HepG2 (cell line): Measurements from ENCODE around the gene PRR12. TPM values are rescaled to one million over a fixed set of nuclear protein-coding genes. Genes with fewer than 3 reads are reported as not detected.
"Not testable (repeated sequence)": the region's sequence is repeated elsewhere in the genome, so short reads cannot be mapped to it uniquely, and the experiment has no call there.

Experiments used
- ATAC-seq: fragments of 200-7000 bp; cut with Tn5 transposase; 3 replicates; pipeline ENCODE4 v1.9.1; 2020; ENCODE audit warnings: mild to moderate bottlenecking, moderate library complexity
- BruUV-seq: library from RNA; stranded (reverse); fragments of 400-500 nt; replicated peaks from 2 replicates; lab custom pipeline; 2021; lab: Mats Ljungman, UMichigan
- CTCF ChIA-PET: fragments of 300-600 bp; formaldehyde crosslinking; extraction: SDS; loops from one replicate; lab custom pipeline; 2021; ENCODE audit warnings: low total read pairs, inconsistent platforms, low intra/inter-chr PET ratio; lab: Yijun Ruan, JAX
- POLR2A ChIA-PET: fragments of 350-600 bp; sonication (Branson Sonifier 250); formaldehyde crosslinking; loops from one replicate; lab custom pipeline; 2020; ENCODE audit warnings: antibody characterized with exemption, inconsistent platforms; lab: Yijun Ruan, JAX
- DNase-seq: peaks from one replicate; pipeline ENCODE4 v3.0.0-alpha.2; 2015; ENCODE audit warnings: low spot score
- FAIRE-seq: peaks from 3 replicates; lab custom pipeline; 2011; peaks lifted over from hg19 to GRCh38; lab: Jason Lieb, UNC
- H2AFZ ChIP-seq: one replicate; pipeline ENCODE4 v1.6.1; 2011; ENCODE audit warnings: low read length, inconsistent platforms
- H3K27ac ChIP-seq: fragments of 300-600 bp; 3 replicates; pipeline ENCODE4 v1.8.0; 2011; ENCODE audit warnings: mixed run types, mild to moderate bottlenecking, mixed read lengths, low read length, inconsistent platforms; ENCODE audit not compliant: insufficient read depth; ENCODE audit errors: extremely low read length
- H3K27me3 ChIP-seq, 2 experiments: fragments of 200-600 bp in 1 of 2; 2 replicates in 1 of 2; 3 replicates in 1 of 2; pipeline versions ENCODE4 v1.6.0 to v1.8.0; 2011; ENCODE audit warnings: low read length in 2 of 2, mild to moderate bottlenecking in 2 of 2, moderate library complexity in 2 of 2, inconsistent platforms in 1 of 2; ENCODE audit not compliant: insufficient read depth in 2 of 2, control insufficient read depth in 1 of 2
- H3K36me3 ChIP-seq, 2 experiments: fragments of 200-600 bp in 1 of 2; replicated peaks in 1 of 2; 2 replicates in 1 of 2; 3 replicates in 1 of 2; pipeline versions ENCODE4 v1.5.1 to v1.8.0; 2011; ENCODE audit warnings: low read length in 2 of 2, inconsistent platforms in 1 of 2; ENCODE audit not compliant: insufficient read depth in 2 of 2, control insufficient read depth in 1 of 2
- H3K4me1 ChIP-seq: 2 replicates; pipeline ENCODE4 v1.5.1; 2012; ENCODE audit warnings: low read length, inconsistent platforms; ENCODE audit not compliant: insufficient read depth
- H3K4me2 ChIP-seq: 2 replicates; pipeline ENCODE4 v1.6.0; 2011; ENCODE audit warnings: low read depth, low read length, inconsistent platforms
- H3K4me3 ChIP-seq, 3 experiments: fragments of 200-600 bp in 1 of 3; sonication (generic), shearing (Covaris generic) in 1 of 3; replicated peaks in 1 of 3; 2 replicates each; pipeline ENCODE4 v1.5.1; 2011 to 2016; ENCODE audit warnings: low read length in 3 of 3, inconsistent platforms in 2 of 3, low read depth in 2 of 3, mild to moderate bottlenecking in 2 of 3, control low read depth in 1 of 3, mixed read lengths in 1 of 3; ENCODE audit not compliant: insufficient read depth in 1 of 3
- H3K79me2 ChIP-seq: one replicate; pipeline ENCODE4 v1.6.1; 2011; ENCODE audit warnings: low read length, inconsistent platforms; ENCODE audit not compliant: insufficient read depth
- H3K9ac ChIP-seq: 2 replicates; pipeline ENCODE4 v1.6.0; 2011; ENCODE audit warnings: mild to moderate bottlenecking, low read depth, low read length, inconsistent platforms; ENCODE audit not compliant: insufficient read depth
- H3K9me3 ChIP-seq: 2 replicates; pipeline ENCODE4 v1.5.1; 2012; ENCODE audit warnings: mild to moderate bottlenecking, low read length
- H4K20me1 ChIP-seq: 2 replicates; pipeline ENCODE4 v1.6.0; 2011; ENCODE audit warnings: inconsistent platforms, mild to moderate bottlenecking, low read length, moderate library complexity; ENCODE audit not compliant: insufficient read depth
- ATF1 ChIP-seq: IDR thresholded peaks from 2 replicates; pipeline ENCODE4 v1.6.1; 2016; ENCODE audit warnings: mild to moderate bottlenecking, control low read depth
- HHEX ChIP-seq: IDR thresholded peaks from 2 replicates; pipeline ENCODE4 v1.6.1; 2016; ENCODE audit warnings: control low read depth
- HIVEP1 ChIP-seq: sonication (generic); formaldehyde crosslinking; IDR thresholded peaks from 2 replicates; pipeline ENCODE4 v1.4.0; 2020; ENCODE audit warnings: mild to moderate bottlenecking, missing genetic modification reagents
- IRF2 ChIP-seq: IDR thresholded peaks from 2 replicates; pipeline ENCODE4 v1.6.1; 2018; ENCODE audit warnings: missing genetic modification reagents, missing compliant biosample characterization
- POLR2AphosphoS5 ChIP-seq: IDR thresholded peaks from 2 replicates; pipeline ENCODE4 v1.6.1; 2012; ENCODE audit warnings: low read depth, low read length
- ZFP1 ChIP-seq: IDR thresholded peaks from 2 replicates; pipeline ENCODE4 v1.6.1; 2016
- ZNF296 ChIP-seq: sonication (generic); formaldehyde crosslinking; conservative IDR thresholded peaks from 2 replicates; pipeline ENCODE4 v1.5.0; 2020; ENCODE audit warnings: mild to moderate bottlenecking, missing genetic modification reagents
- ZNF558 ChIP-seq: sonication (generic); formaldehyde crosslinking; IDR thresholded peaks from 2 replicates; pipeline ENCODE4 v1.9.0; 2022; ENCODE audit warnings: mild to moderate bottlenecking, missing genetic modification reagents, borderline replicate concordance
- WGBS: methylation state at CpG from one replicate; pipeline ENCODE4 v1.1.6; 2017; ENCODE audit warnings: low lambda C conversion rate; 5-methylcytosine and 5-hydroxymethylcytosine counted together
- in situ Hi-C: cut with HindIII; loops from 2 replicates; pipeline ENCODE4 v1.10.0; 2017; ENCODE audit warnings: low pct_unique_long_range_greater_than_20kb; ENCODE audit not compliant: extremely low pct_ligation_motif_present
- intact Hi-C: fragments of 100-400 bp; cut with micrococcal nuclease; formaldehyde crosslinking; loops from one replicate; pipeline ENCODE4 v1.10.0; 2022; ENCODE audit not compliant: unreplicated experiment
- polyA plus RNA-seq, 8 experiments: library from polyadenylated mRNA; depleted of rRNA in 3 of 8; stranded (reverse) in 7 of 8; unstranded in 1 of 8; fragments of >200 nt; fragmentation: Illumina TruSeq in 4 of 8; extraction: Trizol in 4 of 8; gene quantifications; 2 replicates each; pipeline versions ENCODE4 v1.2.1 to v1.2.3, GENCODE V29; 2011 to 2016; ENCODE audit warnings: low read depth in 4 of 8, missing spikeins in 1 of 8, mixed read lengths in 1 of 8; ENCODE audit not compliant: insufficient read depth in 1 of 8
- total RNA-seq, 5 experiments: library from RNA; depleted of rRNA; stranded (reverse); fragments of >200 nt; fragmentation: Illumina TruSeq; extraction: Trizol; gene quantifications; 2 replicates each; pipeline ENCODE4 v1.2.3, GENCODE V29; 2016; ENCODE audit warnings: low read depth in 1 of 5
- TF ChIP-seq, protein P1 (sequence below): sonication (generic); formaldehyde crosslinking; IDR thresholded peaks from 2 replicates; pipeline ENCODE4 v1.4.0; 2020; ENCODE audit warnings: missing genetic modification reagents, borderline replicate concordance
- TF ChIP-seq, protein P2 (sequence below): sonication (generic); formaldehyde crosslinking; IDR thresholded peaks from 2 replicates; pipeline ENCODE4 v1.8.0; 2022; ENCODE audit warnings: missing genetic modification reagents, mild to moderate bottlenecking, moderate library complexity, borderline replicate concordance

Gene PRR12
- total and polyA plus RNA-seq, 2 of the 13 experiments (the other 11 are each of a cell fraction or from before 2014, with no cell fraction given): 0.62 to 1.5 TPM

GRCh38 chr19:49616945-49617344 lies 26.0 kb downstream of the PRR12 start:
- FAIRE-seq: no peak
- Histone ChIP-seq H3K9me3 (no peaks in the 10 kb centered on the region), H3K27ac (no peak overlapping the region), H2AFZ (no peak overlapping the region), H3K4me2 (no peak overlapping the region), H4K20me1 (peaks cover 3% of the 10 kb centered on the region), H3K36me3 (peaks cover 21 to 55% of the 10 kb centered on the region in 2 experiments; a peak in 4 of 5 replicates), H3K27me3 (no peaks in the 10 kb centered on the region), H3K9ac (no peak overlapping the region), H3K4me3 (no peak overlapping the region), H3K4me1 (peaks cover 17% of the 10 kb centered on the region), H3K79me2 (peaks cover 3% of the 10 kb centered on the region)
- TF ChIP-seq ATF1 (CRISPR knock-in tag) (no peak), ZFP1 (CRISPR knock-in tag) (no peak), HIVEP1 (no peak), ZNF558 (no peak), HHEX (no peak), POLR2AphosphoS5 (no peak), ZNF296 (no peak), IRF2 (CRISPR knock-in tag) (no peak)
- TF ChIP-seq, protein P1, sequence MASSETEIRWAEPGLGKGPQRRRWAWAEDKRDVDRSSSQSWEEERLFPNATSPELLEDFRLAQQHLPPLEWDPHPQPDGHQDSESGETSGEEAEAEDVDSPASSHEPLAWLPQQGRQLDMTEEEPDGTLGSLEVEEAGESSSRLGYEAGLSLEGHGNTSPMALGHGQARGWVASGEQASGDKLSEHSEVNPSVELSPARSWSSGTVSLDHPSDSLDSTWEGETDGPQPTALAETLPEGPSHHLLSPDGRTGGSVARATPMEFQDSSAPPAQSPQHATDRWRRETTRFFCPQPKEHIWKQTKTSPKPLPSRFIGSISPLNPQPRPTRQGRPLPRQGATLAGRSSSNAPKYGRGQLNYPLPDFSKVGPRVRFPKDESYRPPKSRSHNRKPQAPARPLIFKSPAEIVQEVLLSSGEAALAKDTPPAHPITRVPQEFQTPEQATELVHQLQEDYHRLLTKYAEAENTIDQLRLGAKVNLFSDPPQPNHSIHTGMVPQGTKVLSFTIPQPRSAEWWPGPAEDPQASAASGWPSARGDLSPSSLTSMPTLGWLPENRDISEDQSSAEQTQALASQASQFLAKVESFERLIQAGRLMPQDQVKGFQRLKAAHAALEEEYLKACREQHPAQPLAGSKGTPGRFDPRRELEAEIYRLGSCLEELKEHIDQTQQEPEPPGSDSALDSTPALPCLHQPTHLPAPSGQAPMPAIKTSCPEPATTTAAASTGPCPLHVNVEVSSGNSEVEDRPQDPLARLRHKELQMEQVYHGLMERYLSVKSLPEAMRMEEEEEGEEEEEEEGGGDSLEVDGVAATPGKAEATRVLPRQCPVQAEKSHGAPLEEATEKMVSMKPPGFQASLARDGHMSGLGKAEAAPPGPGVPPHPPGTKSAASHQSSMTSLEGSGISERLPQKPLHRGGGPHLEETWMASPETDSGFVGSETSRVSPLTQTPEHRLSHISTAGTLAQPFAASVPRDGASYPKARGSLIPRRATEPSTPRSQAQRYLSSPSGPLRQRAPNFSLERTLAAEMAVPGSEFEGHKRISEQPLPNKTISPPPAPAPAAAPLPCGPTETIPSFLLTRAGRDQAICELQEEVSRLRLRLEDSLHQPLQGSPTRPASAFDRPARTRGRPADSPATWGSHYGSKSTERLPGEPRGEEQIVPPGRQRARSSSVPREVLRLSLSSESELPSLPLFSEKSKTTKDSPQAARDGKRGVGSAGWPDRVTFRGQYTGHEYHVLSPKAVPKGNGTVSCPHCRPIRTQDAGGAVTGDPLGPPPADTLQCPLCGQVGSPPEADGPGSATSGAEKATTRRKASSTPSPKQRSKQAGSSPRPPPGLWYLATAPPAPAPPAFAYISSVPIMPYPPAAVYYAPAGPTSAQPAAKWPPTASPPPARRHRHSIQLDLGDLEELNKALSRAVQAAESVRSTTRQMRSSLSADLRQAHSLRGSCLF (CRISPR knock-in tag): no peak
- TF ChIP-seq, protein P2, sequence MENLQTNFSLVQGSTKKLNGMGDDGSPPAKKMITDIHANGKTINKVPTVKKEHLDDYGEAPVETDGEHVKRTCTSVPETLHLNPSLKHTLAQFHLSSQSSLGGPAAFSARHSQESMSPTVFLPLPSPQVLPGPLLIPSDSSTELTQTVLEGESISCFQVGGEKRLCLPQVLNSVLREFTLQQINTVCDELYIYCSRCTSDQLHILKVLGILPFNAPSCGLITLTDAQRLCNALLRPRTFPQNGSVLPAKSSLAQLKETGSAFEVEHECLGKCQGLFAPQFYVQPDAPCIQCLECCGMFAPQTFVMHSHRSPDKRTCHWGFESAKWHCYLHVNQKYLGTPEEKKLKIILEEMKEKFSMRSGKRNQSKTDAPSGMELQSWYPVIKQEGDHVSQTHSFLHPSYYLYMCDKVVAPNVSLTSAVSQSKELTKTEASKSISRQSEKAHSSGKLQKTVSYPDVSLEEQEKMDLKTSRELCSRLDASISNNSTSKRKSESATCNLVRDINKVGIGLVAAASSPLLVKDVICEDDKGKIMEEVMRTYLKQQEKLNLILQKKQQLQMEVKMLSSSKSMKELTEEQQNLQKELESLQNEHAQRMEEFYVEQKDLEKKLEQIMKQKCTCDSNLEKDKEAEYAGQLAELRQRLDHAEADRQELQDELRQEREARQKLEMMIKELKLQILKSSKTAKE: no peak
- 96% methylated on average over 7 of the region's 7 CpGs for WGBS
- CTCF ChIA-PET: no interaction called here
- POLR2A ChIA-PET: no interaction called here
- no peak for DNase-seq
- no peak for ATAC-seq
- in situ Hi-C loops (no loop called here), intact Hi-C loops (loop anchor here (1.0 kb wide), 1 partner anchor 14 kb away; no protein-coding TSS in a partner anchor)
- no TSS peak for BruUV-seq

GRCh38 chr19:49617860-49618259 lies 26.9 kb downstream of the PRR12 start:
- H3K9me3 ChIP-seq, H2AFZ ChIP-seq, H4K20me1 ChIP-seq, H3K27me3 ChIP-seq, CTCF ChIA-PET, in situ Hi-C loops, ATAC-seq, DNase-seq, intact Hi-C loops, BruUV-seq, H3K9ac ChIP-seq, H3K27ac ChIP-seq, H3K4me3 ChIP-seq, POLR2A ChIA-PET, H3K4me2 ChIP-seq, H3K79me2 ChIP-seq, FAIRE-seq: not testable (repeated sequence)
- H3K36me3 ChIP-seq: peaks cover 22 to 51% of the 10 kb centered on the region in 2 experiments; a peak in 4 of 5 replicates
- peaks cover 16% of the 10 kb centered on the region for H3K4me1 ChIP-seq
- WGBS: 91% methylated on average over 13 of the region's 13 CpGs
